Stimulated activated CD8-positive, alpha-beta memory T cell treated with anti-CD3 and anti-CD28 coated beads, Interleukin-15, amount 100 ng/mL, for 48 hours (primary cell): Measurements from ENCODE around the gene NEUROD4.
"Not testable (repeated sequence)": the region's sequence is repeated elsewhere in the genome, so short reads cannot be mapped to it uniquely, and the experiment has no call there.

Experiments
- DNase-seq, 2 donors: peaks; one replicate each; pipeline ENCODE4 v3.0.0-alpha.2; 2020; ENCODE audit warnings: low read depth in 2 of 2

NEUROD4 gene

GRCh38 chr12:55019784-55020183, at the start of gene NEUROD4:
NEUROD4 (plus strand) TSS chr12:55019974; CDS start chr12:55026440, 6,466 bp downstream.
- no peak for DNase-seq

GRCh38 chr12:54970741-54971140, 49.0 kb upstream of the NEUROD4 start:
- DNase-seq: no peak

GRCh38 chr12:54973556-54973955, 46.2 kb upstream of the NEUROD4 start:
- no peak for DNase-seq

GRCh38 chr12:54974279-54974678, 45.5 kb upstream of the NEUROD4 start:
- DNase-seq: no peak

GRCh38 chr12:54975272-54975671, 44.5 kb upstream of the NEUROD4 start:
- DNase-seq: no peak

- no peak for DNase-seq
Observed at GRCh38 chr12:54975875-54976274, 43.9 kb upstream of the NEUROD4 start.

GRCh38 chr12:54977155-54977554, 42.6 kb upstream of the NEUROD4 start:
- DNase-seq: no peak

- no peak for DNase-seq
Observed at GRCh38 chr12:54977857-54978256, 41.9 kb upstream of the NEUROD4 start.

- DNase-seq: no peak
Observed at GRCh38 chr12:54980341-54980740, 39.4 kb upstream of the NEUROD4 start.

- DNase-seq: peak; percentile 29 to 32
Observed at GRCh38 chr12:54981796-54982195, 38.0 kb upstream of the NEUROD4 start.

GRCh38 chr12:54983536-54984101, 36.2 kb upstream of the NEUROD4 start:
- peak in 1 of 2 donors; percentile 28 for DNase-seq

GRCh38 chr12:54984658-54985376, 35.0 kb upstream of the NEUROD4 start, which contains the start of gene TESPA1:
TESPA1 (minus strand) TSS chr12:54984762; CDS start chr12:54974562, 10,200 bp downstream.
- peak; percentile 75 to 78 for DNase-seq

GRCh38 chr12:54986773-54987172, 33.0 kb upstream of the NEUROD4 start:
- not testable (repeated sequence) for DNase-seq

GRCh38 chr12:54987611-54988231, 32.1 kb upstream of the NEUROD4 start:
- DNase-seq: no peak

- DNase-seq: no peak
Observed at GRCh38 chr12:54988402-54989054, 31.2 kb upstream of the NEUROD4 start.

GRCh38 chr12:54989829-54990228, 29.9 kb upstream of the NEUROD4 start:
- no peak for DNase-seq

- DNase-seq: peak in 1 of 2 donors; percentile 24
Observed at GRCh38 chr12:54991161-54991990, 28.4 kb upstream of the NEUROD4 start.

- DNase-seq: no peak
Observed at GRCh38 chr12:54991991-54992375, 27.8 kb upstream of the NEUROD4 start.

GRCh38 chr12:54993181-54993835, 26.5 kb upstream of the NEUROD4 start:
- DNase-seq: peak in 1 of 2 donors; percentile 34

- DNase-seq: no peak
Observed at GRCh38 chr12:54996205-54996604, 23.6 kb upstream of the NEUROD4 start.

- DNase-seq: no peak
Observed at GRCh38 chr12:54997929-54998522, 21.7 kb upstream of the NEUROD4 start.
